ES-I3 (cell line): ENCODE results near the gene ILF2.
A peak's percentile ranks its signal among the peaks of the same experiment; 100 is the strongest.
"Not testable (repeated sequence)": the region's sequence is repeated elsewhere in the genome, so short reads cannot be mapped to it uniquely, and the experiment has no call there.

Experiments used
- H3K36me3 ChIP-seq: 2 replicates; pipeline ENCODE4 v1.6.1; 2013; ENCODE audit warnings: mild to moderate bottlenecking, low read length, control low read depth, moderate library complexity; ENCODE audit not compliant: insufficient read depth
- H3K4me1 ChIP-seq: 2 replicates; pipeline ENCODE4 v1.6.1; 2013; ENCODE audit warnings: mild to moderate bottlenecking, control low read depth, low read length; ENCODE audit not compliant: insufficient read depth
- H3K9ac ChIP-seq: 2 replicates; pipeline ENCODE4 v1.6.1; 2013; ENCODE audit warnings: low read depth, mild to moderate bottlenecking, low read length, moderate library complexity
- H3K9me3 ChIP-seq: 2 replicates; pipeline ENCODE4 v1.6.1; 2013; ENCODE audit warnings: mild to moderate bottlenecking, low read length, moderate library complexity; ENCODE audit not compliant: control insufficient read depth, insufficient read depth

Gene ILF2

GRCh38 chr1:153669606-153670005 is 1.2 kb downstream of the ILF2 start:
- peak overlapping the region; percentile 95; the same call in 1 of the 2 replicates for H3K9ac ChIP-seq
- H3K4me1 ChIP-seq = no peaks in the 10 kb centered on the region
- no peaks in the 10 kb centered on the region for H3K9me3 ChIP-seq
- H3K36me3 ChIP-seq = peaks cover 40% of the 10 kb centered on the region

GRCh38 chr1:153668672-153669071 is 2.1 kb downstream of the ILF2 start:
- not testable (repeated sequence) for H3K4me1 ChIP-seq, H3K9me3 ChIP-seq, H3K9ac ChIP-seq
- H3K36me3 ChIP-seq = peaks cover 40% of the 10 kb centered on the region

- no peaks in the 10 kb centered on the region for H3K9me3 ChIP-seq
- no peak overlapping the region for H3K9ac ChIP-seq
- H3K36me3 ChIP-seq = peaks cover 47% of the 10 kb centered on the region
- H3K4me1 ChIP-seq = no peaks in the 10 kb centered on the region
Observed at GRCh38 chr1:153667439-153667838, 3.4 kb downstream of the ILF2 start.

- H3K9ac ChIP-seq = no peak overlapping the region
- H3K36me3 ChIP-seq = peaks cover 45% of the 10 kb centered on the region
- no peaks in the 10 kb centered on the region for H3K9me3 ChIP-seq
- H3K4me1 ChIP-seq = no peaks in the 10 kb centered on the region
Observed at GRCh38 chr1:153663211-153663610, 7.6 kb downstream of the ILF2 start.

GRCh38 chr1:153662269-153662668 is 8.5 kb downstream of the ILF2 start:
- H3K9me3 ChIP-seq = no peaks in the 10 kb centered on the region
- H3K9ac ChIP-seq = no peak overlapping the region
- H3K36me3 ChIP-seq = peaks cover 36% of the 10 kb centered on the region
- no peaks in the 10 kb centered on the region for H3K4me1 ChIP-seq

GRCh38 chr1:153661111-153661708 is 9.6 kb downstream of the ILF2 start:
- Histone ChIP-seq H3K9me3 (no peaks in the 10 kb centered on the region), H3K4me1 (no peaks in the 10 kb centered on the region), H3K9ac (no peak overlapping the region), H3K36me3 (peaks cover 35% of the 10 kb centered on the region)

- no peaks in the 10 kb centered on the region for H3K4me1 ChIP-seq
Observed at GRCh38 chr1:153659656-153660055, 11.1 kb downstream of the ILF2 start.

GRCh38 chr1:153659175-153659534 is 11.6 kb downstream of the ILF2 start:
- Histone ChIP-seq H3K9me3 (no peaks in the 10 kb centered on the region), H3K4me1 (no peaks in the 10 kb centered on the region)

More at GRCh38 chr1:153659656-153660055, 11.1 kb downstream of the ILF2 start:
- peaks cover 20% of the 10 kb centered on the region for H3K36me3 ChIP-seq
- no peaks in the 10 kb centered on the region for H3K9me3 ChIP-seq
- peak overlapping the region; percentile 85; the same call in 1 of the 2 replicates for H3K9ac ChIP-seq

GRCh38 chr1:153658400-153659174 is 12.2 kb downstream of the ILF2 start, which contains the start of gene SNAPIN:
Gene SNAPIN (plus strand): TSS chr1:153658703. CDS start chr1:153658744, 41 bp downstream.
- Histone ChIP-seq H3K4me1 (no peaks in the 10 kb centered on the region), H3K36me3 (peaks cover 20% of the 10 kb centered on the region), H3K9ac (peak within 1 kb of the TSS; percentile 85), H3K9me3 (no peaks in the 10 kb centered on the region)

More at GRCh38 chr1:153659175-153659534, 11.6 kb downstream of the ILF2 start:
- H3K9ac ChIP-seq = peak overlapping the region; percentile 85
- peaks cover 20% of the 10 kb centered on the region for H3K36me3 ChIP-seq

- Histone ChIP-seq H3K9me3 (no peaks in the 10 kb centered on the region), H3K36me3 (no peaks in the 10 kb centered on the region), H3K9ac (no peak overlapping the region), H3K4me1 (no peaks in the 10 kb centered on the region)
Observed at GRCh38 chr1:153655333-153655732, 15.5 kb downstream of the ILF2 start.

- Histone ChIP-seq H3K4me1 (no peaks in the 10 kb centered on the region), H3K36me3 (no peaks in the 10 kb centered on the region), H3K9me3 (no peaks in the 10 kb centered on the region), H3K9ac (no peak overlapping the region)
Observed at GRCh38 chr1:153652805-153653500, 17.8 kb downstream of the ILF2 start.

- Histone ChIP-seq H3K36me3 (no peaks in the 10 kb centered on the region), H3K4me1 (no peaks in the 10 kb centered on the region), H3K9ac (no peak overlapping the region), H3K9me3 (no peaks in the 10 kb centered on the region)
Observed at GRCh38 chr1:153651771-153652170, 19.0 kb downstream of the ILF2 start.

GRCh38 chr1:153649863-153650235 is 20.9 kb downstream of the ILF2 start:
- Histone ChIP-seq H3K4me1 (no peaks in the 10 kb centered on the region), H3K9me3 (no peaks in the 10 kb centered on the region), H3K36me3 (0 out of 2 replicates have a peak, but pooled peaks cover 7% of the 10 kb centered on the region), H3K9ac (no peak overlapping the region)

GRCh38 chr1:153649137-153649862 is 21.5 kb downstream of the ILF2 start:
- Histone ChIP-seq H3K9ac (no peak overlapping the region), H3K4me1 (no peaks in the 10 kb centered on the region), H3K9me3 (no peaks in the 10 kb centered on the region)

More at GRCh38 chr1:153649137-153649862, 21.5 kb downstream of the ILF2 start:
- 0 out of 2 replicates have a peak, but pooled peaks cover 7% of the 10 kb centered on the region for H3K36me3 ChIP-seq
